ENCODE measurements around the gene KLHDC9. TPM values are rescaled to one million over a fixed set of nuclear protein-coding genes. Genes with fewer than 3 reads are reported as not detected.

The KLHDC9 gene
- total and polyA plus RNA-seq, 9 of the 15 experiments (the other 6 are each of a cell fraction or from before 2014, with no cell fraction given) = not detected

GRCh38 chr1:161051219-161051618, 46.9 kb upstream of the KLHDC9 start:
- ATAC-seq = no peak
- no TSS peak for BruUV-seq (replicated peaks)
- in situ Hi-C loops (cut with MboI) (no loop called here), intact Hi-C loops (cut with micrococcal nuclease) (no loop called here)
- H3K4me2 ChIP-seq (ENCODE audit: insufficient read depth, low read length) = no peak overlapping the region
- no peak overlapping the region for H3K4me3 ChIP-seq
- no peak overlapping the region for H2AFZ ChIP-seq (ENCODE audit: low read depth, low read length)
- H3K36me3 ChIP-seq (ENCODE audit: control insufficient read depth, insufficient read depth, low read length) = no peaks in the 10 kb centered on the region; the same call in 2 of the 3 replicates
- no peaks in the 10 kb centered on the region for H3K27me3 ChIP-seq (ENCODE audit: control insufficient read depth in 2 of 2, insufficient read depth in 2 of 2, low read length in 2 of 2)
- H3K4me1 ChIP-seq (replicated peaks in 1 of 2; ENCODE audit: control insufficient read depth in 2 of 2, insufficient read depth in 2 of 2, low read length in 2 of 2) = peaks cover 8 to 9% of the 10 kb centered on the region in 2 experiments; a peak in 4 of 5 replicates
- no peak overlapping the region for H3K27ac ChIP-seq (ENCODE audit: extremely low read depth, low read depth, low read length)
- no peaks in the 10 kb centered on the region for H3K9me1 ChIP-seq (ENCODE audit: control insufficient read depth, insufficient read depth, low read length)
- no peaks in the 10 kb centered on the region for H4K20me1 ChIP-seq (replicated peaks; ENCODE audit: control insufficient read depth, insufficient read depth, low read length)
- H3K9me3 ChIP-seq (replicated peaks; ENCODE audit: control insufficient read depth, insufficient read depth, low read depth, low read length) = no peaks in the 10 kb centered on the region; the same call in 1 of the 2 replicates
- POLR2A ChIA-PET = interaction anchor here (1.3 kb wide), 1 partner anchor 11 kb away, joined by 4 read pairs; no protein-coding TSS in a partner anchor
- WGBS (ENCODE audit: insufficient coverage, low coverage, missing lambda C conversion rate) = 56% methylated on average over 10 of the region's 10 CpGs
- H3K79me2 ChIP-seq (ENCODE audit: control insufficient read depth, insufficient read depth, low read length) = peaks cover 6% of the 10 kb centered on the region; the same call in 2 of the 3 replicates
- peak overlapping the region in 1 of 2 experiments; percentile 73; a peak in 2 of 4 replicates for H3K9ac ChIP-seq (ENCODE audit: insufficient read depth in 1 of 2, low read depth in 2 of 2, low read length in 2 of 2)
- CTCF ChIA-PET (ENCODE audit: low intra/inter-chr PET ratio) = no interaction called here
- no peak for DNase-seq (ENCODE audit: extremely low read depth in 1 of 4, low spot score in 3 of 4)
- TF ChIP-seq GTF3C2 (IDR thresholded peaks at IDR 0.05; ENCODE audit: borderline replicate concordance, extremely low read depth, insufficient read length) (no peak), CCAR2 (IDR thresholded peaks at IDR 0.05; ENCODE audit: low read depth, low read length) (no peak)
- no peak for FAIRE-seq

Measured in K562 (cell line).